Subcutaneous adipose tissue (tissue), 4 donors: ENCODE results near the gene RUNX3. TPM values are rescaled to one million over a fixed set of nuclear protein-coding genes. Genes with fewer than 3 reads are reported as not detected.

Source experiments
- CTCF ChIP-seq: fragments of 450-650 bp; IDR thresholded peaks from one replicate; pipeline ENCODE4 v1.5.1; 2016; ENCODE audit warnings: low read depth, mild to moderate bottlenecking, control low read depth, antibody characterized with exemption, moderate library complexity
- total RNA-seq, 4 donors: library from RNA; depleted of rRNA; stranded (reverse); fragments of >200 nt; gene quantifications; one replicate each; pipeline ENCODE4 v1.1.0, GENCODE V29; 2016

The RUNX3 gene
- total RNA-seq, 4 donors from 2014 or later, result 0.19 to 5.4 (median 3.0) TPM

GRCh38 chr1:24903955-24904730 lies 25.9 kb downstream of the RUNX3 start:
- no peak for TF ChIP-seq CTCF

- no peak for TF ChIP-seq CTCF
Measured at GRCh38 chr1:24903560-24903954, 26.5 kb downstream of the RUNX3 start.

GRCh38 chr1:24903011-24903461 lies 27.0 kb downstream of the RUNX3 start:
- TF ChIP-seq CTCF, result no peak

- TF ChIP-seq CTCF, result no peak
Measured at GRCh38 chr1:24902471-24902891, 27.6 kb downstream of the RUNX3 start.

GRCh38 chr1:24901791-24902470 lies 28.1 kb downstream of the RUNX3 start:
- TF ChIP-seq CTCF, result no peak

- TF ChIP-seq CTCF, result no peak
Measured at GRCh38 chr1:24900985-24901781, 28.9 kb downstream of the RUNX3 start.

GRCh38 chr1:24900486-24900849 lies 29.6 kb downstream of the RUNX3 start:
- no peak for TF ChIP-seq CTCF
